ENCODE measurements around the gene TMED5.

DNA sequence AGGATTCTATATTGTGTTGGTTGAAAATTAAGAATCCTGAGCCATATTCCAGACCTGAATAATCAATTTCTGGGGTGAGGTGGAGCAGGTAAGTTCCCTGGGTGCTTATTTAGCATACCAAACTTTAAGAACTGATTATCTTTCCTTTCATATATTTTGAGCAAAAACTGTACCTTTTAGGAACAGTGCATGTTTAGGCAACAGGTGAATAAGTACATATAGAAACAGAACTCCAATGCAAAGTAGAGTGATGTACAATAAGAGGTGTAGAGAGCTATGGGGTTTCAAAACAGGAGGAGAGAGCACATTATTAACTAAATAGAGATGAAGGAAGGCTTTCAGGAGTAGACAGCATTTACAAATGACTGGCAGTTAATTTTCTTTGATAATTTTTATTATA is 28.7 kb downstream of the TMED5 start:
- no peak for TF ChIP-seq POLR2AphosphoS5 (IDR thresholded peaks at IDR 0.05)
- TF ChIP-seq, protein P1, sequence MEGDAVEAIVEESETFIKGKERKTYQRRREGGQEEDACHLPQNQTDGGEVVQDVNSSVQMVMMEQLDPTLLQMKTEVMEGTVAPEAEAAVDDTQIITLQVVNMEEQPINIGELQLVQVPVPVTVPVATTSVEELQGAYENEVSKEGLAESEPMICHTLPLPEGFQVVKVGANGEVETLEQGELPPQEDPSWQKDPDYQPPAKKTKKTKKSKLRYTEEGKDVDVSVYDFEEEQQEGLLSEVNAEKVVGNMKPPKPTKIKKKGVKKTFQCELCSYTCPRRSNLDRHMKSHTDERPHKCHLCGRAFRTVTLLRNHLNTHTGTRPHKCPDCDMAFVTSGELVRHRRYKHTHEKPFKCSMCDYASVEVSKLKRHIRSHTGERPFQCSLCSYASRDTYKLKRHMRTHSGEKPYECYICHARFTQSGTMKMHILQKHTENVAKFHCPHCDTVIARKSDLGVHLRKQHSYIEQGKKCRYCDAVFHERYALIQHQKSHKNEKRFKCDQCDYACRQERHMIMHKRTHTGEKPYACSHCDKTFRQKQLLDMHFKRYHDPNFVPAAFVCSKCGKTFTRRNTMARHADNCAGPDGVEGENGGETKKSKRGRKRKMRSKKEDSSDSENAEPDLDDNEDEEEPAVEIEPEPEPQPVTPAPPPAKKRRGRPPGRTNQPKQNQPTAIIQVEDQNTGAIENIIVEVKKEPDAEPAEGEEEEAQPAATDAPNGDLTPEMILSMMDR (IDR thresholded peaks at IDR 0.05), result no peak
- no peak for TF ChIP-seq POLR2A (IDR thresholded peaks at IDR 0.05)
- no peak for TF ChIP-seq EP300 (IDR thresholded peaks at IDR 0.05; ENCODE audit: low read depth)

Data from transverse colon (tissue), 4 donors.